CD4-positive, alpha-beta T cell treated with Interleukin-6 at 100 ng/mL for 8 hours (primary cell): ENCODE data around the gene FLNB.
"Not testable (repeated sequence)": the region's sequence is repeated elsewhere in the genome, so short reads cannot be mapped to it uniquely, and the experiment has no call there.

ENCODE experiments used
- DNase-seq: peaks from one replicate; pipeline ENCODE4 v3.0.0-alpha.2; 2020; ENCODE audit warnings: mixed read lengths, low spot score

Gene FLNB

GRCh38 chr3:58032186-58032585, 24.0 kb downstream of the FLNB start:
- DNase-seq, result no peak

- peak; percentile 13 for DNase-seq
Measured at GRCh38 chr3:58034738-58035523, 26.7 kb downstream of the FLNB start.

DNA sequence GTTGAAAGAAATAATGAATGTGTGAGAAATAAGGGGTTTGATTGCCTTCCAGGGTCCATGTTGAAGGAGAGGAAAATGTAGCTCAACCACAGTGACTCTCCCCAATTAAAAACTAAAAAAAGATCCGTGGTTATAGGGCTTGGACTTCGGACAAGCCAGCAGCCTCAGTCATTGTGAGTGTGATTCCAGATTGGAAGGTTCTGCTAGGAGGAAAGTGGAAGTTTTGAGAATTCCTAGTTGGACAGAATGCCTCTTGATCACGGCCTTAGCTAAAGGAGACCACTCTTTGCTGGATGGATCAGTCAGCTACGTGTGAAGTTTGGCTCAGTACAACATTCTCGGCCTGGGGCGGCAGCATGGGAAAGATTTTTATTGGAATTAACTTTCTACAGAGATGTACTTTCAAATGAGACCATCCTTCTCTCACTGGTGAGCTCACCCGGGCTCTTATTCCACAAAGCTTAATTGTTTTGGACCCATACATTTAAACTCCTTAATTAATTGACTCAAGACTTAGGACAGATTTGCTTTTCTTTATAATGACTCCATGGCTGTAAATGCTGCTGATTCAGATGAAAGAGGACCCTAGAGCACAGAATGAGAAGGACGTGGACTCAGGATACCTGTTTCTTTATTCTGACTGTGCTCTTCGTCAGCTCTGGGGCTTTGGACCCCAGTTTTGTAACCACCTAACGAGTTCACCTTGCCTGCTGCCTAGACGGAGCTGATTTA, 27.5 kb downstream of the FLNB start:
- no peak for DNase-seq

- DNase-seq, result no peak
Measured at GRCh38 chr3:58036293-58037032, 28.2 kb downstream of the FLNB start.

DNA sequence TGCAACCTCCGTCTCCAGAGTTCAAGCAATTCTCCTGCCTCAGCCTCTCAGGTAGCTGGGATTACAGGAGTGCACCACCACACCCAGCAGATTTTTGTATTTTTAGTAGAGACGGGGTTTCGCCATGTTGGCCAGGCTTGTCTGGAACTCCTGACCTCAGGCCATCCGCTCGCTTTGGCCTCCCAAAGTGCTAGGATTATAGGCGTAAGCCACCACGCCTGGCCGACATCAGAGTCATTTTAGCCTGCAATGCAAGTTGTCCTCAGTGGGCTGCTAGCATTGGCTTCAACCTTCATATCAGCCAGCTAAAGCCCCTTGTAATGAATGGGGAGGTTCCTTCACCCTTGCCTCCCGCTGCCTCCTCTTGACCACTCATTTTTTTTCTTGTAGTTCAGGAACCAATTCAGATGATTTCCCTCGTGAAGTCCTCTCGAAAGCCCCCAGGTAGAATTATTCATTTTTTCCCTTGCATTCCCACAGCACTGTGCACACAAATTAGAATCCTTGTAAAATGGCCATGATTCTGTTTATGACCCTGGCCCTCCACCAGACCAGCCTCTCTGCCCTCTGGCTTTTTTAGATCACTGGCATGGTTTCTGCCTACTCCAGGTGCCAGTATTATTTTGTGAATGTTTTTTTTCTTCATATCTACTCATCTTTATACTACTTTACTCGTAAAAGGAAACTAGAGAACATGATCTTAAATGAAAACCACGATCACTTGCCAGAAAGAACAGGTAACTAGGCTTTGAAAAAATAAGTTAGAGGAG, 29.1 kb downstream of the FLNB start:
- no peak for DNase-seq

GRCh38 chr3:58038675-58039292, 30.6 kb downstream of the FLNB start:
- DNase-seq, result no peak

- DNase-seq, result no peak
Measured at GRCh38 chr3:58039601-58040000, 31.4 kb downstream of the FLNB start.

DNA sequence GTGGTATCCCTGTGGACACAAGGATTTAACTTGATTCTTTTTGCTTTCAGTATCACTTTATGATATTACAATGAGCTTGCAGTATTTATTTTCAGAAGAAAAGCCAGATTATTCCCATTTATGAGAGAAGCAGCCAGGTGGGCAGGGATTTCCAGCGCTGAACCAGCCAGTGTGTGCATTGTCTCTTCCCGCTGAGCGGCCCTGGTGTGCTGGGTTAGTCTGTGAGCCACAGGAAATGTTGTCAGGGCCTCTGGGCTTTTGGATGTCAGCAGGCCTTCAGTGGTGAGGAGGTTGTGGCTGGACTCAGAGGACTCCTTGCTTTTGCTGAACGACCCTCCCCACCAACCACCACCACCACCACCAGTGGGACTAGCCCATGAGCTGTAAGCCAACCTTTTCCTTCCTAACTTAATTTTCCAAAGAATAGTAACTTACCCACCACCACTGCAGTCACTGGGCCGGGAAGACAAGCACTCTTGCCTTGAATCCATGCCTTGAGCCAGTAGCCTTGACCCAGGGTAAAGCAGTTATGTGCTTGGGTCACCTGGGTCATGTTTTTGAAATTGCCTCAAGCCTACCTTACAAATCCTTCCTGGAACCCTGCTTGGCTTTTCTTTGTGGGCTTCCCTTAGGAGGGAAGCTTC, 33.1 kb downstream of the FLNB start:
- no peak for DNase-seq

- no peak for DNase-seq
Measured at GRCh38 chr3:58041826-58042324, 33.7 kb downstream of the FLNB start.

GRCh38 chr3:58042947-58043707, 34.9 kb downstream of the FLNB start:
- DNase-seq, result no peak

GRCh38 chr3:58043933-58044332, 35.7 kb downstream of the FLNB start:
- DNase-seq, result no peak

DNA sequence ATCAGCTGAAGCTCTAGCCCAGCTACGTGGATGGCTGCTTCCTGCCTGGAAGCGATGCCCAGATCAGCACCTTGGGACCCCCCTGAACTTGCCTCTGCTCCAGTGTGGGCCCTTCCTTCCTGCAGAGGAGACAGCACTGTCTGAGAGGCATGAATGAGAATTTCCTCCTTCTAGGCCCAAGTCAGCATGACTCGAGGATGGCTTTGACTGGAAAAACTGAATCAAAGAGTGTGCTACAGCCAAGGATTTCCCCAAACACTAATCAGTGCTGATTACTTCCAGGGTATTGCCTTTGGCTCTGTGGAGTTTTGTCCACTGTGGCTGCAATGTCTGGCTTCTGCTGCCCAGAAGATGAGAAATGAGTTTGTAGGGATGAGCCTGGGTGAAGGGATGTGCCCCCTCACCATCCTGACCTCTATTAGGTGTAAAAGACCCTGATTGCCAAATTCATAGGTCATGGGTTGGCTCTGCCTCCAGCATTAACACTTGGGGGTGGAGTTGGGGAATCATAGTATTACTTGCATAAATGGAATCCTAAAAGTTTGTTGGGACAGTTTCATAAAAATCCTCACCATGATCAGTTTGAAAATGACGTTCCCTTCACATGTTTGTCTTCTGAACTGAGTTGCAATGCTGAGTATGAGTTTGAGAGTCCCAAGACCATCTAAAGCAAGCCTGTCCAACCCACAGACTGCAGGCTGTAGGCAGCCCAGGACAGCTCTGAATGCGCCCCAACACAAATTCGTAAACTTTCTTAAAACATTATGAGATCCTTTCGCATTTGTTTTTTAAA, 36.7 kb downstream of the FLNB start:
- DNase-seq, result no peak

DNA sequence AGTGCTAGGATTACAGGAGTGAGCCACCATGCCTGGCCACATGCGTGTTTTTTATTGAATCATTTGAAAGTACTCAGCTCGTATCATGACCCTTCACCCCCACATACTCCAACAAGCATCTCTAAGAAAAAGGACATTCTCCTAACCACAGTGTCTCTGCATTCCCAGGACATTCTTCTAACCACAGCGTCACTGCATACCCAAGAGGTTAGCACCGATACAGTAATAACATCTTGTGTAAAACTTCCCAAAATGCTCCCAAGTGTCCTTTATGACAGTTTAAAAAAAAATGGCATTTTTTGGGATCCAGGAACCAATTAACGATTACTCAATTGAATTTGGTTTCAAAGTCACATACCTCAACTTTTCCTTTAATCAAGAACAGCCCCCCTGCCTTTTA, 39.6 kb downstream of the FLNB start:
- no peak for DNase-seq

DNA sequence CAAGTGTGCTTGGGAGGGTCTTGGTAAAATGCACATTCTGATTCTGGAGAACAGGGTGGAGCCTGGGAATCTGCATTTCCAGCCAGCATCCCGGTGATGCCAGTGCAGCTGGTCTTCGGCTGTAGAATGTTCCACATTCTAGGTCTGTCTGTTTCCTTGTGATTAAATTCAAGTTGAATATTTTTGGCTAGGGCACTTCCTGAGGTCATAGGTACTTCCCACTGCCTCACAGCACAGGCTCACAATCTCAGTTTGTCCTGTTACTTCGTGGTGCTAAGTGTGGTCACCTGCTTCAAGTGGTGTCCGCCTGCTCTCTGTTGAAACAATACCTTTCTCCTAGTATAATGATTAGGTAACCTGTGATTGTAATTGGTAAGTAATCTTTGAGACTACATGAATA, 40.1 kb downstream of the FLNB start:
- DNase-seq, result no peak

- no peak for DNase-seq
Measured at GRCh38 chr3:58049143-58049785, 41.0 kb downstream of the FLNB start.

DNA sequence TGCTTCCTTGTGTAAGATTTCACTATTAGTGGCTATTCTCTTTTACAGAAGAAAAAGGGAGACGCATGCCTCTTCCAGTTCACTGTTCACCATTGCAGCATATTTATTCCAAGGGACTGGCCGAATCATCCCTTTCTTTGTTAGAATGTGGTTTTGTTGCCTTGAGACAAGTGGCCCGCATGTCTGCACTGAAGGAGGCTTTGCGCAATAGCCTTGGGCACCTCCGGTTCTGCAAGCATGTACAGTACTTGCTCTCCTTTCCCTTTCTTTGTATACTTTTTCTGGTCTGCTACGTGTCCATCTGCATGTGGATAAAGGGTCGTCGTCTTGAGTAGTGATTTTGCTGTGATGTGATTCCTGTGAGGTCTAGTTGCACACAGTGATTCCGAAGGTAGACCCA, 43.0 kb downstream of the FLNB start:
- no peak for DNase-seq

DNA sequence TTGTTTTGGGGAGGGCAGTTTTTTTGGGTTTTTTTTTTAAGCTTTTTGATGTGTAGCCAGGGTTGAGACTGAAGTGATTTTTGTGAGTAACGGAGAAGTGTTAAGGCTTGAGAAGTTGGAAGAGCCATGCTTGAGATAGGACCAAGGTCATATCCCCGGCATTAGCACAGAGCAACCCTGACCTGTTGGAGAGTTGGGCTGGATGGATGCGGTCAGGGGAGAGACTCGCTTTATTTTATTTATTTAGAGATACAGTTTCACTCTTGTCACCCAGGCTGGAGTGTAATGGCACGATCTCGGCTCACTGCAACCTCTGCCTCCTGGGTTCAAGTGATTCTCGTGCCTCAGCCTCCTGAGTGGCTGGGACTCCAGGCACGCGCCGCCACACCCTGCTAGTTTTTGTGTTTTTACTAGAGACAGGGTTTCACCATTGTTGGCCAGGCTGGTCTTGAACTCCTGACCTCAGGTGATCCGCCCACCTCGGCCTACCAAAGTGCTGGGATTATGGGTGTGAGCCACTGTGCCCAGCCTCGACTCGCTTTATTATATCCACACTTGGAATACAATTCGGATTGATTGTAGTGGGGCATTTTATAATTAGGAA, 43.5 kb downstream of the FLNB start:
- not testable (repeated sequence) for DNase-seq
